ENCODE results near the gene HSD11B1L. TPM values are rescaled to one million over a fixed set of nuclear protein-coding genes. Genes with fewer than 3 reads are reported as not detected.

HSD11B1L gene
- total RNA-seq, 1 donor from 2014 or later = 7.1 TPM

DNA sequence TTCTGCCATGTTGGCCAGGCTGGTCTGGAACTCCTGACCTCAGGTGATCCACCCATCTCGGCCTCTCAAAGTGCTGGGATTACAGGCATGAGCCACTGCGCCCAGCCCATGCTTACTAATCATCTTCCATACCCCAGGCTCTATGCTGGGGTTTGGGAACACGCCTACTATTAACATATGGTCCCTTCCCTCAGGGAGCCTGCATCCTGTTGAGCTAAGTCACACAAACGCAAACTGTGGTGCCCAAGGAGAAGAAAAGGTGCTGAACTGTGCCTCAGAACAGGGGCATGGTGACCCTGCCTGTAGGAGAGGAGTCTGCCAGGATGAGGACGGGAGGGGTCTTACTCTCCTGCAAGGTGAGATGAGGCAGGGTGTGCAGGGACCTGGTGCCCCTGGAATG lies 6.1 kb upstream of the HSD11B1L start:
- no peak for DNase-seq (ENCODE audit: low read depth)
- Histone ChIP-seq H3K4me3 (ENCODE audit: low read depth, low read length) (no peak overlapping the region), H3K36me3 (ENCODE audit: control insufficient read depth, insufficient read depth, low read length) (peaks cover 7% of the 10 kb centered on the region), H3K27me3 (ENCODE audit: control insufficient read depth, insufficient read depth, low read length) (no peaks in the 10 kb centered on the region)
- FAIRE-seq = no peak
- TF ChIP-seq, protein P1, sequence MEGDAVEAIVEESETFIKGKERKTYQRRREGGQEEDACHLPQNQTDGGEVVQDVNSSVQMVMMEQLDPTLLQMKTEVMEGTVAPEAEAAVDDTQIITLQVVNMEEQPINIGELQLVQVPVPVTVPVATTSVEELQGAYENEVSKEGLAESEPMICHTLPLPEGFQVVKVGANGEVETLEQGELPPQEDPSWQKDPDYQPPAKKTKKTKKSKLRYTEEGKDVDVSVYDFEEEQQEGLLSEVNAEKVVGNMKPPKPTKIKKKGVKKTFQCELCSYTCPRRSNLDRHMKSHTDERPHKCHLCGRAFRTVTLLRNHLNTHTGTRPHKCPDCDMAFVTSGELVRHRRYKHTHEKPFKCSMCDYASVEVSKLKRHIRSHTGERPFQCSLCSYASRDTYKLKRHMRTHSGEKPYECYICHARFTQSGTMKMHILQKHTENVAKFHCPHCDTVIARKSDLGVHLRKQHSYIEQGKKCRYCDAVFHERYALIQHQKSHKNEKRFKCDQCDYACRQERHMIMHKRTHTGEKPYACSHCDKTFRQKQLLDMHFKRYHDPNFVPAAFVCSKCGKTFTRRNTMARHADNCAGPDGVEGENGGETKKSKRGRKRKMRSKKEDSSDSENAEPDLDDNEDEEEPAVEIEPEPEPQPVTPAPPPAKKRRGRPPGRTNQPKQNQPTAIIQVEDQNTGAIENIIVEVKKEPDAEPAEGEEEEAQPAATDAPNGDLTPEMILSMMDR (IDR thresholded peaks at IDR 0.05; ENCODE audit: insufficient read depth, low read length, severe bottlenecking) = no peak

DNA sequence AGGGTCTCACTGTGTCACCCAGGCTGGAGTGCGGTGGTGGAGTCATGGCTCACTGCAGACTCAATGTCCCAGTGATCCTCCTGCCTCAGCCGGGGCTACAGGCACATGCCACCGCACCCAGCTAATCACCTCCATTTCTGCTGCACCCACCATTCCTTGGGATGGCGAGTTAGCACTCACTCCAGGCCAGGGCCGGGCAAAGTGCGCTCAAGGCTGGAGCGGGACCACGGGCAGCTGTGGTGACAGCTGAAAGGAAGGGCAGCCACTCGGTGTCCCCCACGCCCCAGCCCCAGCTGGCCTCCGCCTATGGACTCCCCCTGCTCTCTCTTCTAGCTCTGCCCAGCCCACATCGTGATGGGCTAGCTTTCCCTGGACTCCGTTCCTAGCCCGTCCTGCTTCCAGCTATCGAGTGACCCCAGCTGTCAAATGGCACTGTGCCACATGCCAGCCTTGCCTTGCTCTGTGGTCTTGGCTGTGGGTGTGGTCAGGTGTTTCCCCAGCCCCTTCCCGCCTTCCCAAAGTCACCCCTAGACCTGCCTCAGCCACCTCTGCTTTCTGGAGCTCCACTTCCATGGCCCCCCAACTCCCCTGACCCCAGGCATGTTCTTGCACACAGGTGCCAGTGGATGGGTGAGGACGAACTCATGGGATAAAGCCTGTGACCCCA lies 4.6 kb upstream of the HSD11B1L start:
- no peak for FAIRE-seq
- TF ChIP-seq, protein P1 (IDR thresholded peaks at IDR 0.05; ENCODE audit: insufficient read depth, low read length, severe bottlenecking) = no peak
- H3K36me3 ChIP-seq (ENCODE audit: control insufficient read depth, insufficient read depth, low read length) = peaks cover 6% of the 10 kb centered on the region
- no peak overlapping the region for H3K4me3 ChIP-seq (ENCODE audit: low read depth, low read length)
- no peak for DNase-seq (ENCODE audit: low read depth)
- no peaks in the 10 kb centered on the region for H3K27me3 ChIP-seq (ENCODE audit: control insufficient read depth, insufficient read depth, low read length)

DNA sequence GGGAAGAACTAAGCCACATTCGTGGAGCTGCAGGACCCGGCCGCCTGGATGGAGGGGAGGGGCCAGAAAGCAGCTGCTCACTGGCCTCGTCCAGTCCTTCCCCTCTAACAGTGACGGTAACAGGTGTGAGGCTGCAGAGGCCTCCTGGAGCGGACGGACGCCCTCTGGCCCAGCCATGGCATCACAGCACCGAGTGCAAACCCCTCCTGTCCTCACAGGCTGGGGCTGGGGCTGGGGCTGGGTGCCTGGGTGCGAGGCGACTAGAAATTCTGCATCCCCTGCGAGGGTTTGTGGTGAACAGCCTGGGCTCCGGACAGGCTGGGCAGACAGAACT lies 4.1 kb upstream of the HSD11B1L start:
- DNase-seq (ENCODE audit: low read depth) (no peak), FAIRE-seq (no peak)
- H3K27me3 ChIP-seq (ENCODE audit: control insufficient read depth, insufficient read depth, low read length) = no peaks in the 10 kb centered on the region
- TF ChIP-seq, protein P1 (IDR thresholded peaks at IDR 0.05; ENCODE audit: insufficient read depth, low read length, severe bottlenecking) = no peak
- H3K36me3 ChIP-seq (ENCODE audit: control insufficient read depth, insufficient read depth, low read length) = peaks cover 6% of the 10 kb centered on the region
- no peak overlapping the region for H3K4me3 ChIP-seq (ENCODE audit: low read depth, low read length)

DNA sequence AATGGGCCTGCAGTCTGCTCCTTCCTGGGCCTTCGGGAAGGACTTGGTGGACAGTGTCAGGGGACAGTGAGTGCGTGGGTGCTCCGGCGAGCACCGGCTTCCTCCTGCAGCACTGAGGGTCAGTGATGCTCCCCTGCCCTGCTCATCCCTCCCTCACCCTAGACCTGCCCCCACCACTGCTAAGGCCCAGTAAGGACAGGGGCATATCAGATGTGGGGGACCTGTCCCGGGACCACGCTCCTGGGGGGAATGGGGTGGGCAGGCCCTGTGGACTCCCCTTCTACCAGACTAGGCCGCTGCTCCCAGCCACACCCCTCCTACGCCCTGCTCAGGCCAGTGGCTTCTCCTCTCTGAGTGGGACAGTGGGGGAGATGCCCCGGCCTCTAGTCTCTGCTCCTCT lies 3.7 kb upstream of the HSD11B1L start:
- TF ChIP-seq, protein P1 (IDR thresholded peaks at IDR 0.05; ENCODE audit: insufficient read depth, low read length, severe bottlenecking) = no peak
- DNase-seq (ENCODE audit: low read depth) (no peak), FAIRE-seq (no peak)
- Histone ChIP-seq H3K36me3 (ENCODE audit: control insufficient read depth, insufficient read depth, low read length) (peaks cover 5% of the 10 kb centered on the region), H3K4me3 (ENCODE audit: low read depth, low read length) (no peak overlapping the region), H3K27me3 (ENCODE audit: control insufficient read depth, insufficient read depth, low read length) (no peaks in the 10 kb centered on the region)

DNA sequence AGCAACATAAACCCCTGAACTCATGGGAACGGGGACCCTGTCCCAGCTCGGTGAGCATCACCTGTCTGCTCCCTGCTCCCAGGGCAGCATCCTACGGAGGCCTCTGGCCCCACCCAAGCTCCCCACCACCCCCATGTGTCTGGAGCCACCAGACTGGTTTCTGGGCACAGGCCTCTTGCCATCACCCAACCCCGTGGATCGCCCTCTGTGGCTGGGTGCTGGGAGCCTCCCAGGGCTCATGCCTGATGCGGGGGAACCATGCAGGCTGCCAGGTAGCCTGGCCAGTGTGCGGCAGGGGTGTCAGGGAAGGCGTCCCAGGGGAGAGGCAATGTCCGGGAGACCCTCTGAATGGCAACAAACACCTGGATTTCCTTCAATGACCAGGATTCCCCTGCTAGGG lies 3.2 kb upstream of the HSD11B1L start:
- Histone ChIP-seq H3K4me3 (ENCODE audit: low read depth, low read length) (no peak overlapping the region), H3K27me3 (ENCODE audit: control insufficient read depth, insufficient read depth, low read length) (no peaks in the 10 kb centered on the region), H3K36me3 (ENCODE audit: control insufficient read depth, insufficient read depth, low read length) (peaks cover 5% of the 10 kb centered on the region)
- FAIRE-seq = no peak
- TF ChIP-seq, protein P1 (IDR thresholded peaks at IDR 0.05; ENCODE audit: insufficient read depth, low read length, severe bottlenecking) = no peak
- DNase-seq (ENCODE audit: low read depth) = no peak

Measured in bronchial epithelial cell (primary cell).